TTC549 (cell line): Measurements from ENCODE around the gene INPP4A.
"Not testable (repeated sequence)": the region's sequence is repeated elsewhere in the genome, so short reads cannot be mapped to it uniquely, and the experiment has no call there.

Experiments
- FAIRE-seq: peaks from 2 replicates; lab custom pipeline; 2012; peaks lifted over from hg19 to GRCh38; lab: Jason Lieb, UNC

INPP4A gene

GRCh38 chr2:98586551-98587140 lies 142.0 kb downstream of the INPP4A start:
- FAIRE-seq, result no peak

DNA sequence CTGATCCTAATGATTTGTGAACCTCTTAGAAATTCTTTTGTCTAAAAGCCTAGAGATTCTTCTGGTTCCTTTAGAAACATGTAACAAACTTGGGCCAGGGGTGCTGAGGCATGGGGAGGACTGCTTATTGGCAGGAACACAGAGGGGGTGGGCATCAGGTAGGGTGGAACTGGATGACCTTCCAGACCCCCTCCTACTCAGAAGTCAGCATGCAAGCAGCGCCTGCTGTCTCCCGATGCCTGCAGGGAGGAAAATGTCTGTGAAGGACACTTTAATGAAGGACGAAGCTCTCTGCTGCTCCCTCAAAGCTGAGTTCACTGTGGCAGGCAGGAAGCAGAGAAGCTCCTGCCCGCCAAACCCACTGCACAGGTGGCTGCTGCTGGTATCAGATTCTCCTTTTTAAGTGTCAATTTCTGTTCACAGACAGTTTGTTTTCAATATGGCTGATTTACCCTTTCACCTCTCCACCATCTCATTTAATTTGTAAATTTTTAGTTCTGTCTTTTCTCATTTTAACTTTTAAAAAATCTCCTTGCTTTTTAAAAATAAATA lies 144.3 kb downstream of the INPP4A start:
- no peak for FAIRE-seq

DNA sequence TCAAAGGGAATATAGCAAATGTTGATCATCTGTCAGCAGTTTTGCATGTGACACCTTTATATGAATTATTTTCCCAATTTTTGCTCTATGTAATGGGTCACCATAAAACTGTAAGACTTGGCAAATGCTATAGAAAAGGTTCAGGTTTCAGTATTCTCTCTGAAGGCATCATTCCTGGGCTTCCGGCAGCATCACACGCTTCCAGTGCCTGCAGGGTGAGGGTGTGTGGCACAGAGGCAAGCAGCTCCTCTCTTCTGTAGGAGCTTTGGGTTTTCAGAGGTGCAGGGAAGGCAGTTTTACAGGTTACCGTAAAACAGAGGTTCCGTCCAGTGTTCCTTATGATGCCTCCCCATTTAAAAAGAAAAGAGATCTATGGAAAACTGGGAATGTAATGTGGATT lies 144.8 kb downstream of the INPP4A start:
- no peak for FAIRE-seq

- no peak for FAIRE-seq
Observed at GRCh38 chr2:98592565-98592964, 147.9 kb downstream of the INPP4A start.

DNA sequence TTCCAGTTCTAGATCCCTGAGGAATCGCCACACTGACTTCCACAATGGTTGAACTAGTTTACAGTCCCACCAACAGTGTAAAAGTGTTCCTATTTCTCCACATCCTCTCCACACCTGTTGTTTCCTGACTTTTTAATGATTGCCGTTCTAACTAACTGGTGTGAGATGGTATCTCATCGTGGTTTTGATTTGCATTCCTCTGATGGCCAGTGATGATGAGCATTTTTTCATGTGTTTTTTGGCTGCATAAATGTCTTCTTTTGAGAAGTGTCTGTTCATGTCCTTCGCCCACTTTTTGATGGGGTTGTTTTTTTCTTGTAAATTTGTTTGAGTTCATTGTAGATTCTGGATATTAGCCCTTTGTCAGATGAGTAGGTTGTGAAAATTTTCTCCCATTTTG lies 150.0 kb downstream of the INPP4A start:
- FAIRE-seq, result not testable (repeated sequence)

- FAIRE-seq, result no peak
Observed at GRCh38 chr2:98598781-98599428, 154.2 kb downstream of the INPP4A start.

- FAIRE-seq, result no peak
Observed at GRCh38 chr2:98601532-98602132, 157.0 kb downstream of the INPP4A start.

- FAIRE-seq, result no peak
Observed at GRCh38 chr2:98604547-98604946, 159.9 kb downstream of the INPP4A start.

GRCh38 chr2:98605076-98605475 lies 160.4 kb downstream of the INPP4A start:
- no peak for FAIRE-seq

DNA sequence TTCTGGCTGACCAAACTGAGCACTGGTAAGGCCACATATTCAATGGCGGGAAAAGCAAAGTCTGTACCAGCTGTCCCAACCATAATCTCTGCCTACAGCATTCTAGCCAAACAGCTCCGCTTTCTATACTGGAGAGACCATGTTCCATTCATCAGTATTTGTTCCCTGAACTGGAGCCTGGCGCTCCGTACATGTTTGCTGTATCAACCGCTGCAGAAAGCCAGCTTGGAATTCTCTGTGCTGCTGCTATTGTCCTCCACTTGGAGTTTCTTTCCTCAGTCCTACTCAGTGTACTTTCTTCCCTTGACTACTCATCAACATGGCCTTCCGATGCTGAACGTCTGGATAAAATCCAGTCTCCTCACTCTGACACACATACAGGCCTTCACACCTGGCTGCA lies 161.8 kb downstream of the INPP4A start:
- FAIRE-seq, result no peak

GRCh38 chr2:98607104-98607503 lies 162.4 kb downstream of the INPP4A start:
- no peak for FAIRE-seq

DNA sequence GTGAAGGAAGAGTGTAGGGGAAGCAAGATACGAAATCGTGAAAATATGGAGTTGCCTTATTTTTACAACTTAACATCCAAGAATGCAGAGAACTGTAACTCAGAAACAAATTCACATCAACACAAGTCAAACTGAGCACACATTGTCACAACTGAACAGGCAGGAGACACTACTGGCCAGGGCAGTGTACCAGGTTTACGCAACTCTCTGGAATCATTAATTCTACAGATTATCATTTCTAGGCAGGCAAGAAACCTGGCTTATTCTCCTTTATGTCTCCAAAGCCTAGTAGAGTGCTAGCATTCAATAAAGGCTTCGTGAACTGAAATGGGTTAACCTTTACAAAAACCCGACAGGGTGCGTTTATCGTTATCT lies 163.1 kb downstream of the INPP4A start:
- no peak for FAIRE-seq

GRCh38 chr2:98608116-98608961 lies 163.7 kb downstream of the INPP4A start, which contains the start of the genes COA5 and UNC50:
Gene COA5 (minus strand): TSS chr2:98608512. CDS start chr2:98608405, 107 bp downstream.
Gene UNC50 (plus strand): TSS chr2:98608589. CDS start chr2:98609760, 1,171 bp downstream.
- no peak for FAIRE-seq

GRCh38 chr2:98608962-98609604 lies 164.4 kb downstream of the INPP4A start:
- FAIRE-seq, result no peak

DNA sequence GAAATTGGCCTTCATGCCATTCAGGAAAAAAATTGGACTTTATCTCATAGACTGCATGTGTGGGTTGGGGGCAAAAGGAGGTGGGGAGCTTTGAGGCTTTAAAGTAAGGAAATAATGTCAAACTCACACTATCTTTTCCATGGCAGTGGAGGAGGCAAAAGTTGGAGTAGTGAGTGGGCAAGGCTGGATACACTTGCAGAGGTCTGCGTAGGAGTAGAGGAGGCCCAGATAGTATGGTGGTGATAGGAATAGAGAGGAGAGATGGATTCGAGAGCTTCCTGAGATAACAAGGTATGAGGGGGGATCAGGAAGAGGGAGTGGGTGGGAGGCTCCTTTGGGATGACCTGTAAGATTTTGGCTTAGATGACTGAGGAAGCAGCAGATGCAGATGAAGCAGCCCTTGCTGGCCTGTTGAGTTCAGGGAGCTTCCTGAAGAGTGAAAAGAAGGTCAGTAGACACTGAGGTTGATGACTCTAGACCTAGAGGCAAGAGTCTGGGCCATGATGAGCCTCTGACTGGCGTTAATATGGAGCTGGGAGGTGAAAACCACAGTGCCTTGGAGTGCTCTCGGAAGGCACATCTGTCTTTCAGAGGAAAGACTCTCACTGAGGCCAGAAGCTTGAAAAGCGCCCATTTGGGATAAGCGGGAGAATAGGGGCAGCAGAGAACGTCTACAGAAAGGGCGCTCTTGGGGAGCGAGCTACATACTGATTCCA lies 169.5 kb downstream of the INPP4A start:
- no peak for FAIRE-seq

- FAIRE-seq, result no peak
Observed at GRCh38 chr2:98615481-98615880, 170.8 kb downstream of the INPP4A start.

- no peak for FAIRE-seq
Observed at GRCh38 chr2:98617149-98617548, 172.5 kb downstream of the INPP4A start.

DNA sequence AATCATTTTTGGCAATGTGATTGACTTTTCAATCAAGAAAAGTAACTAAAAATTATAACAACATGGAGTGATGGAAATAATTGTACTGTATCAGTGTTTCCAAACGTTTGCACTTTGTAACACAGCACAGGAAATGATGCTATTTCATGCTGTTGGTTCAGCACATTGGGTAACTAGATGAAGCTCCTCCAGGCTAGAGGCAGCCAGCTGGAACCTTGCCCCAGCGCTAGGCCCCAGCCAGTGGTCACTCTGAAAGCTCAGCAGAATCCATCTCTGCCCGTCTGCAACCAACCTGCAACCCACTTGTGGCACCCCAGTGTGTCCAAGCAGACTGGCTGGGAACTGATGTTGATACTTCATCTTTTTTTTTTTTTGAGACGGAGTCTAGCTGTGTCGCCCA lies 179.0 kb downstream of the INPP4A start:
- FAIRE-seq, result no peak

- FAIRE-seq, result no peak
Observed at GRCh38 chr2:98632351-98632750, 187.7 kb downstream of the INPP4A start.

GRCh38 chr2:98634406-98635092 lies 189.9 kb downstream of the INPP4A start:
- no peak for FAIRE-seq
